NK-92 treated with Interleukin-12 subunit alpha and Interleukin-12 subunit beta, amount 100 ng/mL, for 24 hours (cell line): ENCODE measurements around the gene MAML3.

Experiments used
- DNase-seq: peaks from one replicate; lab custom pipeline; 2025; lab: John Stamatoyannopoulos, UW

MAML3 gene

GRCh38 chr4:139684351-139684750 lies 469.6 kb downstream of the MAML3 start:
- DNase-seq = no peak

DNA sequence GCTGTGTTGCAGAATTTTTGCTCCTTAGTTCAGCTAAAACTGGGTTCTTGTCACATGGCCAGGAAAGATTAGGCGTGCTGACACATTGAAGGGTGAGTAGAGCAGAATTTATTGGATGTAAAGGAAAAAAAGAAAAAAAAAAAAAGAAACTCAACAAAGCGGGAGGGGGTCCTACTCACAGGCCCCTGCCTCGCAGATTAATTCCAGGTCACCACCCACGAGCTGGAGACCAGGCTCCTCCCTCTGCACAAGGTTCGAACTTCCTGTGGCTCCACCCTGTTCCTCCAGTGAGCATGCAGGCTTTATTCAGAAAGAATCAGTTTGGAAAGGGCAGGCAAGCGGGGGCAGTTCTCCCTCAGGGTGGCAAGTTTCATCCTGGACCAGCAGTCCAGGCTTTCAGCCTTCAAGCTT lies 471.2 kb downstream of the MAML3 start:
- no peak for DNase-seq

DNA sequence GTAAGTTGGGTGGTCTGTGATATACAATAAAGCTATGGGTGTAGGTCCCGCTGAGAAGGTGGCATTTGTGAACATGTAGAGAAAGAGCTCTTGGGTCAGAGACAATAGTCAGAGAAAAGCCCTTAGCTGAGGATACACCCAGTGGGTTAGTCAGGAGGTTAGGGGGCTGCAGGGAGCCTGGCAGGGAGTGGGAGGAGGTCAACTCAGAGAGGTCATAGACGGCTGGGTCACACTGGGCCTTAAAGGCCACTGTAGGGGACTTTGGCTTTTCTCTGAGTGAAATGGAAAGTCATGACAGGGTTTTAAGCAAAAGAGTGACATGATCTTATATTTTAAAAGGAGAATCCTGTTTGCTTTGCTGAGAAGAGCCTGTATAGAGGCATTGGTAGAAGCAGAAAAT lies 471.7 kb downstream of the MAML3 start:
- no peak for DNase-seq

GRCh38 chr4:139676913-139677585 lies 476.9 kb downstream of the MAML3 start:
- no peak for DNase-seq

- no peak for DNase-seq
Measured at GRCh38 chr4:139676365-139676764, 477.6 kb downstream of the MAML3 start.

DNA sequence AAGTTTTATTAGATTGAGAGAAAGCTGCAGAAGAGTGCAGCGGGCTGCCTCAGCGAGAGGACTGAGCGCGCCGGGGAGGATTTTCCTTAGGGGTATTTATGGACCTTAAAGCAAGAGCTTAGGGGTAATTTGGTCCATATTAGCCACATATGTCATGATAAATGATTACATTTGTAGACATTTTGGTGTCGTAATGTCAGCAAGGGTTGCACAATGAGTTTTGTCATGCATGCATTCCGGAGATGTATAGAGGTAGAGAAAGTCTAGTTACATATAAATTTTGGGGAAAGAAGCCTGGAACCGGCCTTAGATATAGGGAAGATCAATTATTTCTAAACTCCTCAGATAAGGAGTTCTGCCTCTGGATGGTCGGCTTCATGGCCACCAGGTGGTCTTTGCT lies 478.3 kb downstream of the MAML3 start:
- no peak for DNase-seq

- no peak for DNase-seq
Measured at GRCh38 chr4:139674875-139675550, 479.0 kb downstream of the MAML3 start.

DNA sequence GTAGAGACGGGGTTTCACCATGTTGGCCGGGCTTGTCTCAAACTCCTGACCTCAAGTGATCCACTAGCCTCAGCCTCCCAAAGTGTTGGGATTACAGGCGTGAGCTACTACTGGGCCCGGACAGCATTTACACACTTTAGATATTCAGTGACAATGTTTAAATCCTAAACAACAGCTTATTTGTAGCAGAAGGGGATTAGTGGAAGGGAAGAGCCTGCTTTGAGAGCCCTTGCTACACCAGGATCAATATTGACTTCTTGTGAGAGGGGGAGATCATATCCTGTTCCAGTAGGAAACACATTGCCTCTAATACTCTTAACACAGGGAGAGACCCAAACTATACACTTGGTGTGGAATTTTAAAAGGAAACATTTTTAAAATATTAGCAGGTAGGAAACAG lies 481.3 kb downstream of the MAML3 start:
- no peak for DNase-seq

- no peak for DNase-seq
Measured at GRCh38 chr4:139672215-139672614, 481.8 kb downstream of the MAML3 start.

DNA sequence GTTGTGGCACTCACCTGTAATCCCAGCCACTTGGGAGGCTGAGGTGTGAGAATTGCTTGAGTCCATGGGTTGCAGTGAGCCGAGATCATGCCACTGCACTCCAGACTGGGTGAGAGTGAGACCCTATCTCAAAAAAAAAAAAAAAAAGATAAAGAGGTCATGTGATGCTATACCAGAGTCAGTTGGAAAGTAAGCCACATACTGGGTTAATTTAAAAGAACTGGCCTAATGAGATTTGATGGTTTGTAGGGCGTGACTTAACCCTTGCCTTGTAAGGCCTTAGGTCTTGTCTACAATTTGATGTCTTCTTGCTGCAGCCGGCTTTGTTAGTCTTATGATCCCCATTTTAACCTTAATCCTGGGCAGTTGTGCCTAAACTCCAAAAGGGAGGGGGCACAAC lies 483.2 kb downstream of the MAML3 start:
- DNase-seq = no peak

DNA sequence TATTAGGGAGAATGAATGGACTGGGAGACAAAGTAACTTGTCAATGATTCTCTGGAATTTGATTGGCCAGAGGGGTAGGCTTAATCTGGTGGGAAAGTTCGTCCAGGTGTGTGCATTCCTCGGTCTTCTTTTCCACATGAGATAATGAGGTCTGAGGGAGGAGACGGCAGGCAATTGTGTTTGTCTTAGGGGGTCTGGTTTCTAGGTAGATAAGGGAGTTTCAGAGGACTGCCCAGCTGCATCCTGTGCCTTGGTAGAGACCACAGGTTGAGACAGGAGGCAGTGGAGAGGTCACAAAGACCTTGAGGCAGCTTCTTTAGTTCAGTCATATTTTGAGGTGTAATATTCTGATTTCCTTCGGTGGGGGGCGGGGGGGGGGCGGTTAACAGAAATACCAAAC lies 484.1 kb downstream of the MAML3 start:
- no peak for DNase-seq

GRCh38 chr4:139669335-139669734 lies 484.6 kb downstream of the MAML3 start:
- DNase-seq = no peak

DNA sequence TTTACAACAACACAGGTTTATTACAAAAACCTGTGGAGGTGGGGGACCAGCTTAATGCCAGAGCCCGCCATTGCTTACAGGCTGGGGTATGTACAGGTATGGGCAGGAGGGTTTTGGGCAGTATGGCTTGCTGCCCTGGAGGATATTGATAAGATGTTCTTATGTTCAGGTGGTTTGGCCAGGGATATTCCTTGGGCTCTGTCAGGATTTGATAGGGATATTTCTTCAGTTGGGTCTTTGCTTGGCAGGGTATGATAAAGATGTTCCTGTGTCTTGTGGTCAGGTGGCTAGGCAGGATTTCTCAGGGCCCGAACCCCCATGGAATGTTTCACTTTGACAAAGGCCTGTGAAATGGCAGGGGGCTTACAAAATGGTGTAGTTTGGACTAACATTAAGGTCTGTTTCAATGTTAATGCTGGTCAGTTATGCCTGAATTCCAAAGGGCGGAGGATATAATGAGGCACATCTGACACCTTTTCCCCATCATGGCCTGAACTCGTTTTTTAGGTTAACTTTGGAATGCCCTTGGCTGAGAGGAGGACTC lies 485.3 kb downstream of the MAML3 start:
- DNase-seq = no peak

- DNase-seq = no peak
Measured at GRCh38 chr4:139668036-139668435, 485.9 kb downstream of the MAML3 start.
